Muscle layer of duodenum (tissue), 2 donors: ENCODE measurements around the gene RRP15.

ENCODE experiments used
- H3K27ac ChIP-seq: one replicate; pipeline ENCODE4 v1.7.0; 2013; ENCODE audit warnings: mild to moderate bottlenecking, low read length
- H3K27me3 ChIP-seq: one replicate; pipeline ENCODE4 v1.7.0; 2013; ENCODE audit warnings: low read depth, mild to moderate bottlenecking, control low read depth, low read length
- H3K36me3 ChIP-seq, 2 donors: one replicate each; pipeline ENCODE4 v1.7.0; 2013; ENCODE audit warnings: low read length in 2 of 2, control low read depth in 1 of 2, mild to moderate bottlenecking in 1 of 2; ENCODE audit not compliant: insufficient read depth in 2 of 2, control insufficient read depth in 1 of 2
- H3K4me1 ChIP-seq, 2 donors: one replicate each; pipeline ENCODE4 v1.7.0; 2013; ENCODE audit warnings: low read length in 2 of 2, mild to moderate bottlenecking in 2 of 2, control low read depth in 1 of 2, moderate library complexity in 1 of 2; ENCODE audit not compliant: insufficient read depth in 2 of 2, control insufficient read depth in 1 of 2
- H3K4me3 ChIP-seq, 2 donors: one replicate each; pipeline ENCODE4 v1.7.0; 2013; ENCODE audit warnings: low read length in 2 of 2, low read depth in 1 of 2, mild to moderate bottlenecking in 1 of 2
- H3K9me3 ChIP-seq, 2 donors: one replicate each; pipeline ENCODE4 v1.7.0; 2013; ENCODE audit warnings: low read length in 2 of 2, control low read depth in 1 of 2, mild to moderate bottlenecking in 1 of 2; ENCODE audit not compliant: control insufficient read depth in 1 of 2
- donor health status: healthy.

RRP15 gene

DNA sequence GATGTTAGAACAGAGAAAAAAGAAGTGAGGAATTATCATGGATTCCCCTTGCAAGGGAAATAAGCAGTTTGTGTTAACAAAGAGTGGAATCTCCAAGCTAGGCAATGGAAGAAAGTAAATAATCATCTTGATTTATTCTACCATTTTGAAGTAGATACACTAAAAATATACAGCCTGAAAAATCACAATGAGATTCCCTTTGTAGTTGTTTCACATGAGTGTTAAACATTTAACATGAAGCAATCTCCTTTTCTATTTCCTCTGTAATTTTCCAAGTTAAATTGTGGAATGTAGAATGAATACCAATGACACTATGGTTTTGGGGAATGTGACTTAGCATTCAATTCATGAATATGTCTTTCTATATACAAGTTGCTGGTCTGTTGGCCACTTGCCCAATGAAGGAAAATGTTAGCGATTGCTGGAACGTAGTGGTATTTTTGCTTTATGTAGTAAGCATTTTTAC, 65.7 kb downstream of the RRP15 start:
- Histone ChIP-seq H3K27ac (peak overlapping the region; percentile 17), H3K9me3 (no peaks in the 10 kb centered on the region), H3K4me1 (peaks cover 0 to 10% of the 10 kb centered on the region in 2 donors), H3K27me3 (peaks cover 4% of the 10 kb centered on the region), H3K36me3 (no peaks in the 10 kb centered on the region), H3K4me3 (peak overlapping the region; percentile 40 to 53)

DNA sequence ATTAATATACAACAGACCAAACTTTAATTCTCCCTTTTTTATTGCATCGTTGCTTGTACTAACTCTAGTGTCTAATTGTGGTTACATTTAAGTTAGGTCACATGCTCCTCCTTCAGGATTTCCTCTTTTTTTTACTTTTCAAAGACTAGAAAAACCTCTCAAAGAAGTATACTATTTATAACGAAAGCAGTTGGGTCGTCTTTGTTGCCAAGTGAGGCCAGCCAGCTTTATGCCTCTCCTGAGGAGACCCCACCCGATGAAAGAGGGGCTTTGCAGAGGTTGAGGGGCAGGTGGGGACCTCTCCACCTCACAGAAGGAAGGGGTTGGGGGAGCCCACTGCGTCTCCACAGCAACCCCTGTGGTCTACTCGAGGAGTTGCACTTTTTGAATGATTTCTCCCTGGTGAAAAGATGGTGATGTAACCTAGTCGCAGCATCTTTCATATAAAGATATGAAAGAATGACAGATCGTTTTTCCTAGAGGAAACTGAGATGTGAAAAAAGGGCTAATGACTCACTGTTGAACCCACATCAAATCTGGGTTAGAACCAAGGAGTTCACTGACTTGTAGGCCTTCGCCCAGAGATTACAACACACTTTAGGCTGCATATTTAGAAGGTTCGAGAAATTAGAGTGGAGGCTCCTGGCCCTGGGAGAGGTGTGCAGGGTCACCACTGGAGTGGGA, 66.4 kb downstream of the RRP15 start:
- H3K27me3 ChIP-seq: peaks cover 4% of the 10 kb centered on the region
- peaks cover 0 to 10% of the 10 kb centered on the region in 2 donors for H3K4me1 ChIP-seq
- peak overlapping the region; percentile 17 for H3K27ac ChIP-seq
- H3K4me3 ChIP-seq: peak overlapping the region; percentile 40 to 53
- H3K9me3 ChIP-seq: no peaks in the 10 kb centered on the region
- H3K36me3 ChIP-seq: no peaks in the 10 kb centered on the region

DNA sequence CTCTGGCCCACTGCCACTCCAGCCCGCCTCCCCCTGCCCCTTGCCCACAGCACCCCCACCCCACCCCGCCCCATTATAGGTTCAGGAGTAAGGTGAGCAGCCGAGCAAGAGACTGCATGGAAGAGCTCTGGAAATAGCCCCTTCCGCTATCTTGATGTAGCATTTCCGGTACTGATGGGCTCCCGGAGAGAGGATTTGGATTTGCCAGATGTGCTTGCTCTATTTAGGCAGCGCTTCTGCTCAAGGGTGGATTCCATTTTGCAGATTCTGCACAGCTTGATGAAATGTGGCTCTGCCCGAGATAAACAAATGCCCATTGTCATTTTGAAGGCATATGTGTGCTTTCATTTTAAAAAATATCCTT, 67.0 kb downstream of the RRP15 start:
- Histone ChIP-seq H3K4me1 (peaks cover 0 to 10% of the 10 kb centered on the region in 2 donors), H3K36me3 (no peaks in the 10 kb centered on the region), H3K4me3 (no peak overlapping the region), H3K9me3 (no peaks in the 10 kb centered on the region), H3K27me3 (peaks cover 2% of the 10 kb centered on the region), H3K27ac (no peak overlapping the region)

- H3K4me1 ChIP-seq: peaks cover 0 to 10% of the 10 kb centered on the region in 2 donors
- no peak overlapping the region for H3K27ac ChIP-seq
- no peaks in the 10 kb centered on the region for H3K36me3 ChIP-seq
- no peak overlapping the region for H3K4me3 ChIP-seq
- H3K9me3 ChIP-seq: no peaks in the 10 kb centered on the region
- no peaks in the 10 kb centered on the region for H3K27me3 ChIP-seq
These were observed 68.6 kb downstream of the RRP15 start for GRCh38 chr1:218353656-218354055.

DNA sequence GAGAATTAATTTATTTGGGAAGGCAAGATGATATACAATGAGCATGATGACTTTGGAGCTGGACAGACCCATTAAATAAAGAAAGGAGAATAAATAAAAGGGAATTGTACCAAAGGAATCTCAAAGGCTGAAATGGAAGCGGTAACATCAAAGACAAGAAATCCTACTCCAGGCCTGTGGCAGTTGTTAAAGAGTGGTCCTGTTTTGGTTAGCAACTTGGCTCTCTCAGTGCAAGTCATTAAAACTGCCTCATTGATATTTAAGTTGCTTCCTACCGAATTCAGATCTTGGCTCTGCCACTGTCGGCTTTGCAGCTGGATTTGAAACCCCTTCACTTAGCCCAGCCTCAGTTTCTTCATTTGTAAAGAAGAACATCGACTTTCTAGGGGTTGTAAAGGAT, 70.2 kb downstream of the RRP15 start:
- H3K4me1 ChIP-seq: peaks cover 0 to 5% of the 10 kb centered on the region in 2 donors
- H3K27me3 ChIP-seq: no peaks in the 10 kb centered on the region
- H3K9me3 ChIP-seq: no peaks in the 10 kb centered on the region
- H3K27ac ChIP-seq: no peak overlapping the region
- H3K4me3 ChIP-seq: no peak overlapping the region
- no peaks in the 10 kb centered on the region for H3K36me3 ChIP-seq

DNA sequence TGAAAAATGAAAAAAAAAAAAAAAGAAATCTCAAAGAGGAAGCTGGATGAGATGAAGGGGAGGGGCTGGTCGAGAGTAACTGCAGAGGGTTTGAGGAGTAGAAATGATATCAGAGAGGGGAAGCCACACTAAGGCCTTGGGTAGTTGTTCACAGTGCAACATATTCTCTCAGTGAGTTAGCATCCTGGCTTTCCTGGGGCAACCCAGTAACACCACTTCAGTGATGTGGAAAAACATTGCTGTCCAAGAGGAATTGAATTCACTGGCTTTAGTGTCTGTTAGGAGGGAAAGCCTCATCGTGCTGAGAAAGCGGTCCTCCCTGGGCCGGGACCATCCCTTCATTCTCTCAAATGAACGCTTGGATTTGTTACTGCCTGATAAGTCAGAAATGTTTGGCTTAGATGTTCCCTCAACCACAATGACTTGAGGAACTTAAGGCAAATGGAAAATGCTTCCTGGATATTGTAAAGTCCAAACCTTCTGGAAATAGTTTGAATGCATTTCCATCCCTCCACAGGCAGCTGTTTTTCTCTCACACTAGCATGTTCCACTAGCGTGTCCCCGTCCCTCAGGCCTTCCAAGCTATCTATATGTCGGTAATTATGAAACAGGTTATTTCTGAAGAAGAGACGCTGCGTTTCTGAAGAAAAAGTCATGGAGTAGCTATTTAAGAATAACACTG, 72.3 kb downstream of the RRP15 start:
- H3K27me3 ChIP-seq: no peaks in the 10 kb centered on the region
- no peak overlapping the region for H3K27ac ChIP-seq
- no peaks in the 10 kb centered on the region for H3K9me3 ChIP-seq
- no peak overlapping the region for H3K4me3 ChIP-seq
- H3K4me1 ChIP-seq: peaks cover 0 to 5% of the 10 kb centered on the region in 2 donors
- H3K36me3 ChIP-seq: no peaks in the 10 kb centered on the region

- Histone ChIP-seq H3K4me1 (peaks cover 0 to 5% of the 10 kb centered on the region in 2 donors), H3K9me3 (no peaks in the 10 kb centered on the region), H3K27me3 (no peaks in the 10 kb centered on the region), H3K36me3 (no peaks in the 10 kb centered on the region), H3K27ac (no peak overlapping the region), H3K4me3 (no peak overlapping the region)
These were observed 72.8 kb downstream of the RRP15 start for GRCh38 chr1:218357893-218358232.

DNA sequence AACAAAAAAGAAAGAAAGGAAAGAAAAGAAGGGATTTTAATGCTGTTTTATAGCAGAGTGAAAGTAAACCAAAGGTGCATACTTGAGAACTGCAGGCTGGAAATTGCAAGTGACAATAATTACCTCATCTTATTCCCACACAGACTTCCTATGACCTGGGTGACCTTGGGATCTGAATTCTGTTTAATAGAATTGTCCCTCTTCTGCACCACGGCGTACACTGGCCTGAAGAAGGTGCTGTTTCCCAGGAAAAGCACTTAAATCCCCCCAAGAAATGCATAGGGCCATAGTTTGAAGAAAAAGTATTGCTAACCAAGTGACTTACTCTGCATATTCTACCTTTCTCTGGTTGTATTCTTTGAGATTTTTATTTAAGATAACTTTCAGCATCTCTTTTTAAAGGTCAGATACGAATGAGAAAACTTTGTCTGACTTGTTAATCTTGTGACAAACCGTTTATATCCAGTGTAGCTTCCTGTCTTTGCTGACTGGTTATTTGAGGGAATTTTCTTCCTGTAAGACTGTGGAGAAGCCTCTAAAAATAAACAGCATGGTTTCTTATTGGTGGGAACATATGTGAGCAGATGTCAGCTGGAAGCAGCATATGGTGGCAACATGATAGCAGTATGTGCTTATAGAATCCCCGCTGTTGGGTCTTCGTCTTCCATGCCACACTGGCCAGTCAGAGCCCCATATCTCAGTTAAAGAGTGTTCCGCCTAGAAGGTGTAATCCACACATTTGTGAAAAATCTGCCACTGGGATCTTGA, 76.4 kb downstream of the RRP15 start:
- H3K27me3 ChIP-seq: no peaks in the 10 kb centered on the region
- no peaks in the 10 kb centered on the region for H3K9me3 ChIP-seq
- no peak overlapping the region for H3K4me3 ChIP-seq
- no peak overlapping the region for H3K27ac ChIP-seq
- peaks cover 0 to 28% of the 10 kb centered on the region in 2 donors for H3K4me1 ChIP-seq
- no peaks in the 10 kb centered on the region for H3K36me3 ChIP-seq

- Histone ChIP-seq H3K36me3 (no peaks in the 10 kb centered on the region), H3K27ac (peak overlapping the region; percentile 28), H3K9me3 (no peaks in the 10 kb centered on the region), H3K4me3 (no peak overlapping the region), H3K27me3 (no peaks in the 10 kb centered on the region), H3K4me1 (peaks cover 0 to 38% of the 10 kb centered on the region in 2 donors)
These were observed 77.5 kb downstream of the RRP15 start for GRCh38 chr1:218362418-218363076.

DNA sequence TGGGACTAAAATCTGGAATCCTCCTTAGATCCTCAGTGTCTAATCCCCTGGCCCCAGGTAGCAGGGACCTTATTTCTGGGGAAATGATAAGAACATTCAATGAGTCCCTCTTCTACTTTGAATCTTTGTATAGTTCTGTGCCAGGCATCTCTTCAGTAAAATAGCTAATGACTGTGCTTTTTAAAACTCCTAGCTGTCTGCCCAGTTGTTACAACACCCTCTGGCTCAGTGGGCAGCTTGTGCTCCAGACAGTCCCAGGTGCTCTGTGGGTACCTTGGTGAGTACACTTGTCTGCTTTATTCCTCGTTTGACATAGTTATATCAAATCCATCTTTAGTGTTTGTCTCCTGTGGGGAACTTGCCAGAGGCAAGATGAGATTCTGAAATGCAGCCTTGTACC, 78.0 kb downstream of the RRP15 start:
- H3K27ac ChIP-seq: peak overlapping the region; percentile 28
- H3K27me3 ChIP-seq: no peaks in the 10 kb centered on the region
- no peak overlapping the region for H3K4me3 ChIP-seq
- no peaks in the 10 kb centered on the region for H3K9me3 ChIP-seq
- H3K36me3 ChIP-seq: no peaks in the 10 kb centered on the region
- peaks cover 0 to 41% of the 10 kb centered on the region in 2 donors for H3K4me1 ChIP-seq
